Hematopoietic multipotent progenitor cell treated with erythropoietin and hydrocortisone succinate and interleukin-3 and kit ligand, for 4 days (in vitro differentiated cells): ENCODE measurements around the gene OR2T4.

Source experiments
- DNase-seq: peaks from one replicate; pipeline ENCODE4 v3.0.0-alpha.2; 2015

OR2T4 gene

GRCh38 chr1:248361121-248361715, at the start of gene OR2T4:
Gene OR2T4 (plus strand): TSS chr1:248361665. CDS start chr1:248361665, 0 bp downstream.
- DNase-seq, result no peak

GRCh38 chr1:248316796-248317195, 44.7 kb upstream of the OR2T4 start:
- DNase-seq, result no peak

GRCh38 chr1:248324468-248324867, 37.0 kb upstream of the OR2T4 start, which contains the start of gene OR2M7:
Gene OR2M7 (minus strand): TSS chr1:248324568. CDS start chr1:248324568, 0 bp downstream.
- DNase-seq, result no peak

- no peak for DNase-seq
These were observed 18.0 kb upstream of the OR2T4 start for GRCh38 chr1:248343451-248343850.

- no peak for DNase-seq
These were observed 13.0 kb upstream of the OR2T4 start, which contains the start of gene OR14C36 for GRCh38 chr1:248348475-248348874. Gene OR14C36 (plus strand): TSS chr1:248348775. CDS start chr1:248348775, 0 bp downstream.

GRCh38 chr1:248359415-248359814, 2.0 kb upstream of the OR2T4 start:
- DNase-seq, result no peak

- no peak for DNase-seq
These were observed 5.1 kb downstream of the OR2T4 start for GRCh38 chr1:248366609-248367008.

- DNase-seq, result peak; percentile 37
These were observed 10.9 kb downstream of the OR2T4 start for GRCh38 chr1:248372394-248372793.

GRCh38 chr1:248373761-248374160, 12.3 kb downstream of the OR2T4 start:
- no peak for DNase-seq

GRCh38 chr1:248375446-248375845, 14.0 kb downstream of the OR2T4 start, which contains the start of gene OR2T6:
Gene OR2T6 (plus strand): TSS chr1:248375746. CDS start chr1:248387609, 11,863 bp downstream.
- DNase-seq, result no peak

- peak; percentile 54 for DNase-seq
These were observed 15.5 kb downstream of the OR2T4 start for GRCh38 chr1:248376916-248377315.

- DNase-seq, result no peak
These were observed 19.4 kb downstream of the OR2T4 start for GRCh38 chr1:248380854-248381253.

- peak; percentile 55 for DNase-seq
These were observed 27.0 kb downstream of the OR2T4 start for GRCh38 chr1:248388426-248388825.

- DNase-seq, result no peak
These were observed 31.6 kb downstream of the OR2T4 start for GRCh38 chr1:248393050-248393449.

- DNase-seq, result no peak
These were observed 41.3 kb downstream of the OR2T4 start, which contains the start of gene OR2T1 for GRCh38 chr1:248402748-248403147. Gene OR2T1 (plus strand): TSS chr1:248403048. CDS start chr1:248406148, 3,100 bp downstream.

- DNase-seq, result peak; percentile 53
These were observed 42.6 kb downstream of the OR2T4 start for GRCh38 chr1:248404024-248404423.

GRCh38 chr1:248406721-248407692, 45.5 kb downstream of the OR2T4 start:
- DNase-seq, result no peak
